ENCODE data around the gene CEACAM21.

GRCh38 chr19:41533671-41534215, 42.2 kb upstream of the CEACAM21 start:
- TF ChIP-seq POLR2A (IDR thresholded peaks at IDR 0.05) (no peak), CTCF (IDR thresholded peaks at IDR 0.05) (no peak)
